Panc1 (cell line): ENCODE measurements around the gene NFAM1.

ENCODE experiments used
- SIN3A ChIP-seq: IDR thresholded peaks from 2 replicates; pipeline ENCODE4 v1.6.1; 2012; ENCODE audit warnings: low read depth, mild to moderate bottlenecking, low read length, moderate library complexity, borderline replicate concordance; ENCODE audit not compliant: insufficient read depth
- TF ChIP-seq, protein P1 (sequence below): fragments of 450-650 bp; IDR thresholded peaks from 2 replicates; pipeline ENCODE4 v1.5.1; 2017; ENCODE audit warnings: mild to moderate bottlenecking

DNA sequence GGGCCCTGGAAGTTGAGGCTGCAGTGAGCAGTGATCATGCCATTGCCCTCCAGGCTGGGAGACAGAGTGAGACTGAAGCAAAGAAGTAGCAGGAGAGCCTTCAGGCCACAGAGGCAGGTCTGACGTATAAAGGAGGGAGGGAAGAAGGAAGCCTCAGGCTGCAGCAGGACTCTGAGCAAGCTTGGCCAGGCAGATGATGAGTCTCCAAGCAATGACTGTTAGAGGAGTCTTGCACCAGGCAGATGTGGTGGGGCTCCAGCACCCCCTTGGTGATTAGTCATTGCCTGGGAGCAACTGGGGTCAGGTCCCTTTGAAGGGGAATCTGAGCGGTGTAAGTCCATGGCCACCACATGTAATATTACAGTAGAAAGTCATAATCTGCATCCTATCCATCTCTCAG is 36.6 kb upstream of the NFAM1 start:
- TF ChIP-seq, protein P1, sequence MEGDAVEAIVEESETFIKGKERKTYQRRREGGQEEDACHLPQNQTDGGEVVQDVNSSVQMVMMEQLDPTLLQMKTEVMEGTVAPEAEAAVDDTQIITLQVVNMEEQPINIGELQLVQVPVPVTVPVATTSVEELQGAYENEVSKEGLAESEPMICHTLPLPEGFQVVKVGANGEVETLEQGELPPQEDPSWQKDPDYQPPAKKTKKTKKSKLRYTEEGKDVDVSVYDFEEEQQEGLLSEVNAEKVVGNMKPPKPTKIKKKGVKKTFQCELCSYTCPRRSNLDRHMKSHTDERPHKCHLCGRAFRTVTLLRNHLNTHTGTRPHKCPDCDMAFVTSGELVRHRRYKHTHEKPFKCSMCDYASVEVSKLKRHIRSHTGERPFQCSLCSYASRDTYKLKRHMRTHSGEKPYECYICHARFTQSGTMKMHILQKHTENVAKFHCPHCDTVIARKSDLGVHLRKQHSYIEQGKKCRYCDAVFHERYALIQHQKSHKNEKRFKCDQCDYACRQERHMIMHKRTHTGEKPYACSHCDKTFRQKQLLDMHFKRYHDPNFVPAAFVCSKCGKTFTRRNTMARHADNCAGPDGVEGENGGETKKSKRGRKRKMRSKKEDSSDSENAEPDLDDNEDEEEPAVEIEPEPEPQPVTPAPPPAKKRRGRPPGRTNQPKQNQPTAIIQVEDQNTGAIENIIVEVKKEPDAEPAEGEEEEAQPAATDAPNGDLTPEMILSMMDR: no peak
- no peak for TF ChIP-seq SIN3A
